Activated T-helper 1 cell treated with Interleukin-2 at 50 U/mL for 16 hours (primary cell): ENCODE data around the gene KRTAP12-1.

Experiments
- DNase-seq: peaks from one replicate; pipeline ENCODE4 v3.0.0-alpha.2; 2020; ENCODE audit warnings: low read depth

Gene KRTAP12-1, protein sequence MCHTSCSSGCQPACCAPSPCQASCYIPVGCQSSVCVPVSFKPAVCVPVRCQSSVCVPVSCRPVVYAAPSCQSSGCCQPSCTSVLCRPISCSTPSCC

DNA sequence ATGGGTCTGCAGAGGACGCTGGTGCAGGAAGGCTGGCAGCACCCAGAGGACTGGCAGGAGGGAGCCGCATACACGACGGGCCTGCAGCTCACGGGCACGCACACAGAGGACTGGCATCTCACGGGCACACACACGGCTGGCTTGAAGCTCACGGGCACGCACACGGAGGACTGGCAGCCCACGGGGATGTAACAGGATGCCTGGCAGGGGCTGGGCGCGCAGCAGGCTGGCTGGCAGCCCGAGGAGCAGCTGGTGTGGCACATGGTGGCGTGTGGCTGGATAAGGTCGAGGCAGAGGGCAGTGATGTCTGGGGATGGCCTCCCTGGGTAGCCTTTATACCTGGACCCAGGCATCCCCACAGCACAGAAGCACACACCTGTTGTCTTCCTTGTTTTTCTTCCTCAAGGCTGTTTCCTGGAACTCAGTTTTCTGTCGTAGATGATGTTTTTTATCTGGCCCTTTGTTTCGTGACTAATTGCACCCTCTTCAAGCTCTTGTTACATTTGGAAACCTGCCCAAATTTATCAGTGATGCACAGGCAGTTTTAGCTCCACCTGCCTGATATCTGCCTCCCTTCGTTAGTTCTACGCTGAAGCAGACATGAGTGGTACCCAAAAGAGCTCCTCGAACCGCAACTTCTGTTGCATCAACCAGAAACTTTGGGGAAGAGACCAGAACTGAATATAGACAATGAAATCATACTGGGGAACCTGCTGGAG is at the start of gene KRTAP12-1:
Gene KRTAP12-1, minus strand, starts transcription at position 303 of the 719 bp plus-strand sequence. Its CDS starts 40 bp downstream, at position 263.
- no peak for DNase-seq

DNA sequence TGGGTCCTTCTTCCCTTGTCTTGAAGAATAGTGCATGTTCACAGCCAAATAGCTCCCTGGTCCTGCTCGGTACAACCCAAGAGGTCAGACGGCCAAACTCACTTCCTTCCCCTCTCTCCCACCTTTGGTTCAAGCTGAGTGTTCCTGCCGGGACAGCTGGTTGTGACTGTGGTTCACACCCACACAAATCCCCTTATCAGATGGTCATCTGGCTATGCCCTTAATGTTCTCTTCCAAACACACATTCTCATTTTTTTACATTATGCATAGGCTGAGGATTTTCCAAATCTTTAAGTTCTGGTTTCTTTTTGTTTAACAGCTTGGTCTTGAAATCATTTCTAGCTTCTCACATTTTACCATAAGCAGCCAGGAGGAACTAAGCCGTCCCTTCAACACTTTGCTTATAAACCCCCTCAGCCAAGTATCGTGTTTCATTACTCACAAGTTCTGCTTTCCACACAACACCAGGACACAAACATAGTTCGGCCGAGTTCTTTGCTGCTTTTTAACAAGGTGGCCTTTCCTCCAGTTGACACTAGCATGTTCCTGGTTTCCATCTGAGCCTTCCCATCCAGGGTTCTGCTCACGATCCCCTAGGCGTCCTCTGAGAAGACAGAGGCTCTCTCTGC is 49.1 kb upstream of the KRTAP12-1 start:
- DNase-seq = no peak

DNA sequence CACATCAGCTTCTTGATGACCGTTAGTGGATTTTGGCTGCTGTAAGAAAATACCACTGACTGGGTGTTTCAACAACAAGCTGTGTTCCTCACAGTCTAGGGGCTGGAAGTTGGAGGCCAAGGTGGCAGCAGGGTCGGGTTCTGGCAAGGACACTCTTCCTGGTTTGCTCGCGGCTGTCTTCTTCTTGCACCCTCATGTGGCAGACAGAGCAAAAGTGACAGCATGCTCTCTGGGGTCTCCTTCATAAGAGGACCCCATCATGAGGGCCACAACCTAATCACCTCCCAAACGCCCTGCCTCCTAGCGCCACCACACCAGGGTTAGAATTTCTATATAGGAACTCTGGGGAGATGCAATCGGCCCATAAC is 48.0 kb upstream of the KRTAP12-1 start:
- no peak for DNase-seq

DNA sequence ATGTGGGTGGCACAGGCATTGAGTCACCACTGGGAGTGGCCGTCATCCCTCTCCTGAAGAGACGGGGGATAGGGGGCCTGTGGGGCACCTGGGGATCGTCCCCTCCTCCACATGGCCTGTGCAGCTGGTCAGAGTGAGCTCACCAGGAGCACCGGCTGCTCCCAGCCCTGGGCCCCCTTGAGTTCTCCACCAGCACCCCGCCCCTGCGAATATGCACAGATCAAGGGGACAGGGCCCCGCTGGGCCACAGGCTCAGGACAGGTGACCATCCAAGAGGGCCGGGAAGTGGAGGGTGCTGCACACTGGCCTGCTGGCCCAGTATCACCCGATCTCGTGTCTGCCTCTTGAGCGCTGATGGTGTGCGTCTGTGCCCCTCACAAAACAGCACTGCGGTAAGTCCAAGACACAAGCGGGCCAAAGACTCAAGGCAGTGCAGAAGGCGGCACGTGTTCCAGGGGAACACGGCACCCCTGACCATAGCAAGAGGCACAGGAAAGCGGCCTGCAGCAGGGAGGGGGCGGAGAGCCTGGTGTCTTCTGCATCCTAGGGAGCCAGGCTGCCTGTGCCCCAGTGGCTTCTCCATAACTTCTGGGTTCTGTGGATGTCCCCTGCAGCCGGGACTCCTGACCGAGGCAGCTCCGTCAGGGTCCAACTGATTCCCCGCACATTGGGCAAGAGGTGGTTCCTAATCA is 47.5 kb upstream of the KRTAP12-1 start:
- DNase-seq = no peak

DNA sequence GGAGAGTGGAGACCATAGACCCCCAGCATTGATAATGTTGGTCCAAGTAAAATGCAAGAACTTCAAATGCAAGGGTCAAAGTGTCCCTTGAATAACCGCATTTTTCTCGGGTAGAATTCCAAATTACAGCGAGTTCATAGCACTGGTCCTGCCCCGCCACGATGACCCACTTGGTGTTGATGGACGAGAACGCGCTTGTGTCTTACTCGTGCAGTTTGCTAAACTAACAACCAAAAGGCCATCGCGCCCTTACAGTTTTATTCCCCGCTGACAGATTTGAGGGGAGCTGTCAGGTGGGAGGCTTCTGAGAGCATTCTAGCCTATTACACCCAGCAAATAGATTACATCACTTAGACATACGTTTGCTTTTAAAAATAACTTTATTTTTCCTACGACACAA is 46.8 kb upstream of the KRTAP12-1 start:
- no peak for DNase-seq

DNA sequence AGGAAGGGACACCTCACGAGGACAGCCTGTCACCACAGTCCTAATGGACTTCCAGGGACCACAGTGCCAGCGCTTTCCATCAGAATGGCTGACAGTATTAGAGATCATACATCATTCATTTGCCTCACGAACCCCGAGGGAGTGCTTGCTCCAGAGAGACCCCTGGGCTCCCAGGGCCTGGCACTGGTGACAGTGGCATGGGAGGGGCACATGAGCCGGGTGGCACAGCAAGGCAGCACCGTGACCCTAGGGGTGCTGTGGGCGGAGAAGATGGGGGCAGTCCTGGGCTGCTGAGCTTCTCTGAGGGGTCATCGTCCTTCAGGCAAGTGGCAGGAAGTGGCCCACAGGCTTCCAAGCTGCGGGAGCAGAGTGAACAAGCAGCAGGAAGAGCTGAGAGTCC is 45.8 kb upstream of the KRTAP12-1 start:
- DNase-seq = no peak

DNA sequence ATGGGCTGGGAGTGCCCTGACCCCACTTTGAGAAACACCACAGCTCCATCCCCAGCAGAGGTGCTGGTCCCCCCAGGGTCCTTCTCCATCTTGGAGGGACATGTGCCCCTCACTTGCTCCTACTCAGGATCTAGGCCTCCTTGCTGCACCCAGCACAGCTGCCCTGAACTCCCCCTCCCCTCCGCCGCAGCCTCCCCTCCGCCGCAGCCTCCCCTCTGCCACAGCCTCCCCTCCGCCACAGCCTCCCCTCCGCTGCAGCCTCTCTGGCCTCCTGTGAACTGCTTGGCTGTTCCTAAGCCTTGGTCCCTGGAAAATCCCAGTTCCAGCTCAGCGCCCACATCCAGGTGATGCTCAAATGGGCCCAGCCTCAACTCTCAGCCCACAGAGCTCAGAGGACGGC is 45.4 kb upstream of the KRTAP12-1 start:
- DNase-seq = no peak

DNA sequence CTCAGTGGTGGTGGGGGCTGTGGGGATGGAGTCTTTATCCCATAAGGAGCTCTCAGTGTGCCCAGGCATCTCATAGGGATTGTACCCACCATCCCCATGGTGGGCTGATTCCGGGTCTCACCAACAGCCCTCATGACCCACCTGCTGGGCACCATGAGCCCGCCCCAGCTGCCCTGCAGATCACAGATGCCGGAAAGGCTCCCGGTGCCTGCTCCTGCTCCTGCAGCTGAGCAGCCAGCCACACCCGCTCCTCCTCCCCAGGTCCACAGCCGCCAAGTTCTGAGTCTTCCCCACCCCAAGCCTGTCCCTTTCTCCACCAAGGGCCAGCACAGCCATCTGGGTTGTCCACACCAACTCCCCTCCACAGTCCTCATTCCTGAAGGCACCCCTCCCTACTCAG is 44.9 kb upstream of the KRTAP12-1 start:
- DNase-seq = no peak

DNA sequence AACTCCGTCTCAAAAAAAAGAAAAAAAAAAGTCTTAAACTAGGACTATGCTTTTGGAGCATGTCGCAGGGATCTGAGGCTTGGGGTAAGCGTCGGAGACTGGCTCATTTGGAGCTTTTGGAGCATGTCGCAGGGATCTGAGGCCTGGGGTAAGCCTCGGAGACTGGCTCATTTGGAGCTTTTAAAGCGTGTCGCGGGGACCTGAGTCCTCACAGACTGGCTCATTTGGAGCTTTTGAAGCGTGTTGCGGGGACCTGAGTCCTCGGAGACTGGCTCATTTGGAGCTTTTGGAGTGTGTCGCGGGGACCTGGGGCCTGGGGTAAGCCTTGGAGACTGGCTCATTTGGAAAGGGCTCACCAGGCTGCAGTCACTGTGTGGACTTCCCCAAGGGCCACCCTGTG is 43.0 kb upstream of the KRTAP12-1 start:
- no peak for DNase-seq

DNA sequence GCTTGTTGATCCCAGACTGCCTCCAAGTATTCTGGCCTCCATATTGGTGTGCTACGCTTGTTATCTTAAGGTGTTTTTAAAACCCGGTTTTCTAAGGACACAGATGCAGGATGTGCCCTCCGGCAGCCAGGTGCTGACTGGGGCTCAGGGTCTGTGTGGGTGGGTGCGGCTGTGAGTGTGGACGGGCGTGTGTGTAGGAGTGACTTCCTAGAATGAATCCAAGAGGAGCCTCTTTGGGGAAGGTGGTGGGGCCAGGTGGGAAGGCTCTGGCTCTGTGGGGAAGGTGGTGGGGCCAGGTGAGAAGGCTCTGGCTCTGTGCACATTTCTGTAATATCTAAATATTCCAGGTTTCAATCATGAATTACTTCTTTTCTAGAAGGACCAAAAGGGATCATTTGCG is 42.2 kb upstream of the KRTAP12-1 start:
- no peak for DNase-seq

DNA sequence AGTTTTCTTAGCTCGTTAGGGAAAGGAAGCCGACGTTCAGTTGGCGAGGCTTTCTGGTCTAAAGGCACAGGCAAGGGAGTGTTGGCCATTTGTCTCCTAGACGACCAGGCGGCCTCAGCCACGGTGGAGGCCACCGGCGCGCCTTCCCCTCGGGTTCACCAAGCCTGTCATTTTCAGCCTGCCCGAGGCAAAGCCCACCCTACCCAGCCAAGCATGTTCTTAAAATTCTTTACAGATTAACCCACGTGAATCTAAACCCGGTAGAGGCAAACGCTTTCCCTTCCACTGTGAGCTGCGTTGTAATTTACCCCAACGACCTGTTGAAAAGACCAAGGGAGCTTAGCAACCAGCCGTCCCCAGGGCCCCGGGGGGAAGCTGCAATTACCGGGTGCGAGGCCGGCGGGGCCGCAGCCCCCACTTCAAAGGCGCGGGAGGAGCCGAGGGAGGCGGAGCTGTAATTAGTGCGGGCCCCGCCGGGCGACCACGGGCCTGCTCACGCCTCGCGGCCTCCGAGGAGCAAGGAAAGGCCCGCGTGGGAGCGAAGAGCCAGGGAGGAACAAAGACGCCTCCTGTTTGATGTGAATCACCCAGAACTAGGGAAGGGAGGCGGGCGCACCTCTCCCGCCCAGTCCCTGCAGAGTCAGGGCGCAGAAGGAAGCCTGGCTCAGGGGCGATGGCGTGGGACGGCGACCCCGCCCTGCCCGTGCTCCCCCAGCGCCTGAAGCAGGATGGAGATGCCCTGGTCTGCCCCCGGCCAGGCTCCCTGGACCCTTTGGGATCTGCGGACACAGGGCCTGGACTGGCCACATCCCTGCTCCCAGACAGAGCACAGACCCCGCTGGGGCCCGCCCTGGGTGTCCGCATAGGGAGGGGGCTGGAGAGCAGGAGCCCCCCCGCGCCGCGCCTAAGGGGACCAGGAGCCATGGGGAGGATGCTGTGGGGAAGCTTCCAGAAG is 41.5 kb upstream of the KRTAP12-1 start:
- no peak for DNase-seq

DNA sequence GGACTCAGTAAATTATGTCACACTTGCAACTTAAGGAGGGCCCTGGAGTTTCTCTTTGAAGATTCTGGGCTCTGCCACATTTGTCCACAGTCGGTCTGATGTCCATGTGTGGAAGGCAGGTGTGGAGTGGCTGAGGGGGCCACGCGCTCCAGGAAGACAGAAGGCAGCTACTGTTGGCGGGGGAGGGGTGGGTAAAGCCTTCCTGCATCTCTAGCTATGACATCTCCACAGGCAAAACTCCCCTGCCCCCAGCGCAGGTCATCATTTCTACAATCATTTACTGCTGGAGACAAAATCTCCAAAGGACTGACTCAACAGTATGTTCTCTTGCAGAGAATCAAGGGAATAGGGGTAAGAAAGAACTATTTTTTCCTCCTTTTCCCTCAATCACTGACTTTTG is 40.8 kb upstream of the KRTAP12-1 start:
- no peak for DNase-seq

DNA sequence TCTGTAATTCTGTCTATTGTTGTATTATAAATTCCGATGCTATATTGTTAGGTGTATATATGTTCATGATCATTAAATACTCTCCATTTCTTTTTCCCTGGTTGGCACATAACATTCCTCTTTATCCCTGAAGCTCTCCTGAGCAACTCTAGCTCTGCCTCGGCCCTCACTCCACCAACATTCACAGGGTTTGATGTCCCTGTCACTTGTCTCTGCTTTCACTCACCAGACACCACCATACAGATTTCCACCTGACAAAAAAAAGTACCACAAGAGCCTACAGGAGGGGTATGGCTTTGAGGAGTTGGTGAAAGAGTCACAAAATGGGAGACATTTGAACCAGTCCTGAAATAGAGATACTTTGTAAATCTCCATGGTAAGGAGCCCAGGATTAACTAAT is 38.2 kb upstream of the KRTAP12-1 start:
- no peak for DNase-seq

DNA sequence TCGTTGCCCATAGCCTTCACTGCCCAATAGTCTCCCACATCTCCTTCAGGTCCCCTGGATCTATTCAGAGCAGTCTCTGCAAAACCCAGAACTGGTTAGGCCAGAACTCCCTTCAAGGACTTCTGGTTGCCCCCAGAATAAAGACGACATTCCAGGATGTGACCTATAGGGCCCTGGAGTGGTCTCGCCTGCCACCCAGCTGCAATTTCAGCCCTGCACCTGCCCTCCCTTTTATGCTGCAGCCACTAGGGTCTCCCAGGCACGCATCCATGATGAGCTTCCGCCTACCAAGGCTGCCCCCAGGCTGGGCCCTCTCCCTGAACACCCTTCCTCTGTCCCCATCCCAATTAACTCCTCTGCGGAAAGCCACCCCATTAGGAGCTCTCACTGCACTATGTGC is 36.6 kb upstream of the KRTAP12-1 start:
- DNase-seq = no peak

DNA sequence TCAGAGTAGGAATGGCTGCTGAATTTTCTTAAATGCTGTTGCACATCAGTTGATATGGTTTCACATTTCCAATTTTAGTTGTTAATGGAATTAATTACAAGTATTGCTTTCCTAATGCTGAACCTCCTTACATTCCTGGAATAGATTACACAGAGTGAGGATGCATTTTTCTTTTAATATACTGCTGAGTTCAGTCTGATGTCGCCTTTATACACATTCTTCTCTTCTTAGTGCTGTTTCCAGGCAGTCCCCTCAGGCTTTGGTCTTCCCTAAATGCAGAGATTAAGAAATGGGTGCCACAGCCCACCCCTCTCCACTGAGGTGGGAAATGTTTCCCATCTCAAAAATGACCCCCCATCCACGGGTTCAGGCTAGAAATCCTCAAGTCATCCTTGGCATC is 36.1 kb upstream of the KRTAP12-1 start:
- no peak for DNase-seq

DNA sequence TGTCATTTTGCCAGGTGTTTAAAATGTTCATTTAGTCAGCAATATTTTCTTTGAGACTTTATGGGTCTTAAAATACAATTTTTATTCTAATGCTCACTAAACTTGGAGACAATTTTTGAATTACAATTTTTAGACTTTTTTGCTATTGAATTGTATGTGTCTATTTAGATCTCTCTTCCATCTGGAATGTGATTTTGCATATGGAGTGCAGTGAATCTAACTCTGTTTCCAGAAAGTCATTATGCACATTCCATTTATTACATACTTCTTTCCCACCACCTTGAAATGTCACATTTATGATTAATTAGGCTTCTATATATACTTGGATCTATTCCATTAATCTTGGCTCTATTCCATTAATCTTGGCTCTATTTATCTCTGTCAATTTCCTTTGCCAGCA is 35.0 kb upstream of the KRTAP12-1 start:
- no peak for DNase-seq

DNA sequence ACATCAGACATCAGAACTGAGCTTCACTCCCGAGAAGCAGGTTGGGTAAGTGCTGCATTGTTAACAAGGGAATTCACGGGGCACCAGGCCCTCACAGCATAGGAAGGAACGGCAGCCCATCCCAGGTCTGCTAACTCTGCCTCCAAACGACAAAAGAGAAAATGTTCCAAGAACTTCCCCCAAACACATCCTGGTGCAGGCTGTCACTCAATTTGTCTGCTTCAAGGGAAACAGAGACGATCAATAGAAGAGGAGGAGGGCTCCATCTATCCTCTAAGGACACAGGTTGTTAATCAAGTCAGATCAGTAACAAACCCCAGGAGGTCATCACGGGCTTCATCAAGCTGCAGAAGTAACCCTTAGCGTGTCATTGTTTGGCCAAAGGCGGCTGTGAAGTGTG is 32.9 kb upstream of the KRTAP12-1 start:
- no peak for DNase-seq

DNA sequence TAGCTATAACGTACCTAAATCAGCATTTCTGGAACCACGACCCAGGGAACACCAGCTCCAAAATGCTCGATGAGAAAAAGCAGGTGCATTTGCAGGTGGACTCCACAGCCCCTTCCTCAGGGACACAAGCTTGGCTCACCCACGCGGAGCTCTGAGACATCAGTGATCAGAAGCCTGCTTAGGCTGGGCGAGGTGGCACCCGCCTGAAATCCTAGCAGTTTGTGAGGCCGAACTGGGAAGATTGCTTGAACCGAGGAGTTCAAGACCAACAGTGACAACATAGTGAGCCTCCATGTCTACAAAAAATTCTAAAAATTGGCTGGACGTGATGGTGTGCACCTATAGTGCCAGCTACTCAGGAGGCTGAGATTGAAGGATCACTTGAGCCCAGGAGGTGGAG is 31.9 kb upstream of the KRTAP12-1 start:
- DNase-seq = no peak

DNA sequence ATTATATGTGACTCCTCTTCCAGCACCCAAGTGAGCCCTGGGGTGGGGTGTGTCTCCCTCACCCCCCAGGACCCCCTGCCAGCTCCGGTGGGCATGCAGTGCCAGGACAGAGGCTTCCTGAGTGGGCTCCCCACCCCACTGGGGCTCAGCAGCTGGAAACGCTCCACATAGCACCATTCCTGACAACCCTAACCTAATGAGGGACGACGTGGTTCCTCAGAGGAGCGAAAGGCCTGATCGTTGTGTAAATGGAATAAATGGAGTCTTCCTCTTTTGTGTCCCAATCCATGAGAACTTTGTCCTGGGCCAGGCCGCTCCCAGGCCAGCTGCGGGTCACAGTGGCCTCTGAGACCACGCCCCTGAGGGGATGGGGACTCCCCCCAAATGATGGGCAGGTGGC is 31.2 kb upstream of the KRTAP12-1 start:
- DNase-seq = no peak

DNA sequence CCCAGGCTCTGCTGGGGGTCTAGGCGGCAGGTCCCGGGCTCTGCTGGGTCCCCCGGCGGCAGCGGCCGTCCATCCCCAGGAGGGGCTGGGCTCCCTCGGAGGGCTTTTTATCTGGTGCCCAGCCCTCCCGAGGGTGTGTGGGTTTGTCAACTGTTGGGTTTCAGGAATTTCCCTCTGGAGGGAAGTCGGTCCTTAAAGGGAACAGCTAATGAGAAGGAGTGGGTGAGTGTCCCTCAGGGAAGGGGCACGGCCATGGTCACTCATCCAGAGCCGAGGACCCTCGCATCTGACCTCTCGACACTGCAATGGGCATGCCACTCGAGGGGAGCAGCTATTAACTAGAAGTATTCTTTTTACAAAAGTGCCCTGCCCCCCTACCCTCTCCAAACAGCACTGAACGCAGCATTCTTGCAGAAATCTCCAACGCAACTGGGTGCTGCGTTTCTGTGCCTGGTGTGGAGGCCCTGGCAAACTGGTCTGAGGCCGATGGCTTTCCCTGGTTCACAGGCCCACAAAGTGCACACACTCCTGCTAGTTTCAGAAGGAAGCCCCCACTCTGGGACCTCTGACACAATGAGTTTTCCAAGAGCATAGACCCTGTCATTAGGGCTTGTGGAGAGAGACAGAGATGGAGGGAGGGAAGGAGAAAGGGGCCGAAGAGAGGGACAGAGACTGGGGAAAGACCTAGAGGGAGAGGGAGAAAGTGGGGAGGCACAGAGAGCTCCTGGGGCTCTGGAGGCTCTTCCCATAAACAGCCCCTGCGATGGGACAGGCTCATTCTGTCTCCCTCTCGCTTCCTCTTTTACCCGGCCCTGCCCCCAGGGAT is 30.5 kb upstream of the KRTAP12-1 start:
- no peak for DNase-seq
